Neural crest cell (in vitro differentiated cells): ENCODE measurements around the gene LYG1. TPM values are rescaled to one million over a fixed set of nuclear protein-coding genes. Genes with fewer than 3 reads are reported as not detected.
"Not testable (repeated sequence)": the region's sequence is repeated elsewhere in the genome, so short reads cannot be mapped to it uniquely, and the experiment has no call there.

ENCODE experiments used
- DNase-seq: peaks from one replicate; pipeline ENCODE4 v3.0.0; 2021; ENCODE audit warnings: low read depth, mixed read lengths, low spot score
- H3K27ac Mint-ChIP-seq: one replicate; pipeline ENCODE4 v1.8.0; 2021; ENCODE audit warnings: mild to moderate bottlenecking, mixed read lengths; ENCODE audit not compliant: unreplicated experiment
- H3K27me3 Mint-ChIP-seq: 2 replicates; pipeline ENCODE4 v1.8.0; 2021; ENCODE audit warnings: low read depth, mild to moderate bottlenecking, mixed read lengths
- H3K36me3 Mint-ChIP-seq: 2 replicates; pipeline ENCODE4 v1.8.0; 2021; ENCODE audit warnings: low read depth, mild to moderate bottlenecking, mixed read lengths
- H3K4me1 Mint-ChIP-seq: 2 replicates; pipeline ENCODE4 v1.8.0; 2021; ENCODE audit warnings: mixed read lengths
- H3K4me3 Mint-ChIP-seq: one replicate; pipeline ENCODE4 v1.8.0; 2021; ENCODE audit warnings: mild to moderate bottlenecking, mixed read lengths
- H3K9me3 Mint-ChIP-seq: 2 replicates; pipeline ENCODE4 v1.8.0; 2021; ENCODE audit warnings: mixed read lengths
- CTCF ChIP-seq: fragments of 200-600 bp; sonication (generic); conservative IDR thresholded peaks from 2 replicates; pipeline ENCODE4 v1.5.0; 2021; ENCODE audit warnings: antibody characterized with exemption, mild to moderate bottlenecking
- total RNA-seq: library from RNA; stranded (reverse); gene quantifications from 2 replicates; pipeline ENCODE4 v1.2.1, GENCODE V29; 2021

The LYG1 gene
- total RNA-seq, 1 donor from 2014 or later, result 1.7 TPM

- Mint-ChIP-seq H3K4me3 (no peak overlapping the region), H3K9me3 (peaks cover 12% of the 10 kb centered on the region), H3K27me3 (no peaks in the 10 kb centered on the region), H3K4me1 (no peaks in the 10 kb centered on the region), H3K27ac (no peak overlapping the region), H3K36me3 (peaks cover 33% of the 10 kb centered on the region)
- DNase-seq, result no peak
- no peak for TF ChIP-seq CTCF
Observed at GRCh38 chr2:99279969-99280695, 20.9 kb downstream of the LYG1 start.

- Mint-ChIP-seq H3K27ac (peak overlapping the region; percentile 27), H3K27me3 (no peaks in the 10 kb centered on the region), H3K36me3 (peaks cover 33% of the 10 kb centered on the region), H3K9me3 (peaks cover 12% of the 10 kb centered on the region), H3K4me1 (no peaks in the 10 kb centered on the region), H3K4me3 (no peak overlapping the region)
- no peak for DNase-seq
- TF ChIP-seq CTCF, result no peak
Observed at GRCh38 chr2:99278793-99279291, 22.2 kb downstream of the LYG1 start.

- not testable (repeated sequence) for H3K27ac Mint-ChIP-seq, H3K4me3 Mint-ChIP-seq, H3K27me3 Mint-ChIP-seq, DNase-seq, H3K4me1 Mint-ChIP-seq
- H3K36me3 Mint-ChIP-seq, result peaks cover 33% of the 10 kb centered on the region
- peaks cover 12% of the 10 kb centered on the region for H3K9me3 Mint-ChIP-seq
Observed at GRCh38 chr2:99278195-99278765, 22.7 kb downstream of the LYG1 start.

- no peaks in the 10 kb centered on the region for H3K4me1 Mint-ChIP-seq
- TF ChIP-seq CTCF, result no peak
- H3K4me3 Mint-ChIP-seq, result no peak overlapping the region
- H3K27ac Mint-ChIP-seq, result no peak overlapping the region
- peaks cover 35% of the 10 kb centered on the region for H3K36me3 Mint-ChIP-seq
- H3K9me3 Mint-ChIP-seq, result peaks cover 13% of the 10 kb centered on the region
- no peak for DNase-seq
- no peaks in the 10 kb centered on the region for H3K27me3 Mint-ChIP-seq
Observed at GRCh38 chr2:99275882-99276281, 25.1 kb downstream of the LYG1 start.

- no peaks in the 10 kb centered on the region for H3K9me3 Mint-ChIP-seq
- peaks cover 6% of the 10 kb centered on the region for H3K36me3 Mint-ChIP-seq
- no peak for TF ChIP-seq CTCF
- no peak overlapping the region for H3K4me3 Mint-ChIP-seq
- H3K27me3 Mint-ChIP-seq, result no peaks in the 10 kb centered on the region
- H3K4me1 Mint-ChIP-seq, result no peaks in the 10 kb centered on the region
- no peak for DNase-seq
- peak overlapping the region; percentile 77 for H3K27ac Mint-ChIP-seq
Observed at GRCh38 chr2:99261242-99261641, 39.8 kb downstream of the LYG1 start.

- no peaks in the 10 kb centered on the region for H3K27me3 Mint-ChIP-seq
- H3K27ac Mint-ChIP-seq, result no peak overlapping the region
- no peaks in the 10 kb centered on the region for H3K9me3 Mint-ChIP-seq
- no peak for TF ChIP-seq CTCF
- no peak for DNase-seq
- H3K4me3 Mint-ChIP-seq, result no peak overlapping the region
- H3K4me1 Mint-ChIP-seq, result no peaks in the 10 kb centered on the region
- peaks cover 2% of the 10 kb centered on the region for H3K36me3 Mint-ChIP-seq
Observed at GRCh38 chr2:99260184-99260583, 40.8 kb downstream of the LYG1 start.
